PFSK-1 (cell line): Measurements from ENCODE around the gene TTC28.

ENCODE experiments used
- FOXP2 ChIP-seq: optimal IDR thresholded peaks from 2 replicates; pipeline ENCODE3; 2011; ENCODE audit warnings: borderline replicate concordance, control low read depth, inconsistent platforms; ENCODE audit not compliant: insufficient read depth; ENCODE audit errors: extremely low read length, extremely low read depth
- POLR2AphosphoS5 ChIP-seq: IDR thresholded peaks from 2 replicates; pipeline ENCODE4 v1.6.1; 2012; ENCODE audit warnings: low read depth, mild to moderate bottlenecking, control low read depth, low read length, moderate library complexity
- REST ChIP-seq, 2 experiments: IDR thresholded peaks; 2 replicates each; pipeline versions ENCODE4 v1.6.1 to v1.8.0; 2011 to 2012; ENCODE audit warnings: low read depth in 2 of 2, low read length in 2 of 2, control low read depth in 1 of 2, inconsistent platforms in 1 of 2, mild to moderate bottlenecking in 1 of 2, moderate library complexity in 1 of 2; ENCODE audit not compliant: insufficient read depth in 1 of 2
- SIN3A ChIP-seq: IDR thresholded peaks from 2 replicates; pipeline ENCODE4 v1.6.1; 2012; ENCODE audit warnings: mild to moderate bottlenecking, low read length, moderate library complexity, borderline replicate concordance; ENCODE audit not compliant: insufficient read depth
- TAF1 ChIP-seq: IDR thresholded peaks from 2 replicates; pipeline ENCODE4 v1.6.1; 2012; ENCODE audit warnings: low read length, control low read depth, borderline replicate concordance; ENCODE audit not compliant: insufficient read depth

Gene TTC28

GRCh38 chr22:28243539-28243938 is 436.1 kb downstream of the TTC28 start:
- TF ChIP-seq REST (IDR thresholded peaks at IDR 0.05; ENCODE audit: insufficient read depth in 1 of 2, low read depth in 2 of 2, low read length in 2 of 2) (no peak), TAF1 (no peak), SIN3A (no peak), POLR2AphosphoS5 (no peak), FOXP2 (no peak)

GRCh38 chr22:28241656-28242290 is 437.9 kb downstream of the TTC28 start:
- no peak for TF ChIP-seq SIN3A
- no peak for TF ChIP-seq POLR2AphosphoS5
- TF ChIP-seq FOXP2 = no peak
- no peak for TF ChIP-seq TAF1
- no peak for TF ChIP-seq REST (IDR thresholded peaks at IDR 0.05; ENCODE audit: insufficient read depth in 1 of 2, low read depth in 2 of 2, low read length in 2 of 2)

DNA sequence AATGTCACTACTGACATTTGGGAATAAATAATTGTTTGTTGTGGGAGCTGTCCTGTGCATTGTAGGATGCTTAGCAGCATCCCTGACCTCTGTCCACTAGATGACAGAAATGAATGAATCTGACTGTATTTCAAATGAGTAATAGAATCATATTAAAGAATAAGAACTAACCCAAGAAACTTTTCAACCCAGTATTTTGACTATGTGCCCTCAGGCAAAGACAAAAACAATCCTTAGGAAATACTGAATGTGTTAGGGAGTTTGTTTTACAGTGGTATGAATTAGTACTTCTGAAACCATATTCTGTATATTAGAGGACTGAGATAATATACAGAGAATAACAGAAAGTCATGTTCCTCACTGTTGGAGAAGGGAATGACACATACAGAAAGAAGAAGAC is 439.7 kb downstream of the TTC28 start:
- TF ChIP-seq SIN3A = no peak
- no peak for TF ChIP-seq REST (IDR thresholded peaks at IDR 0.05; ENCODE audit: insufficient read depth in 1 of 2, low read depth in 2 of 2, low read length in 2 of 2)
- no peak for TF ChIP-seq TAF1
- TF ChIP-seq FOXP2 = no peak
- TF ChIP-seq POLR2AphosphoS5 = no peak

DNA sequence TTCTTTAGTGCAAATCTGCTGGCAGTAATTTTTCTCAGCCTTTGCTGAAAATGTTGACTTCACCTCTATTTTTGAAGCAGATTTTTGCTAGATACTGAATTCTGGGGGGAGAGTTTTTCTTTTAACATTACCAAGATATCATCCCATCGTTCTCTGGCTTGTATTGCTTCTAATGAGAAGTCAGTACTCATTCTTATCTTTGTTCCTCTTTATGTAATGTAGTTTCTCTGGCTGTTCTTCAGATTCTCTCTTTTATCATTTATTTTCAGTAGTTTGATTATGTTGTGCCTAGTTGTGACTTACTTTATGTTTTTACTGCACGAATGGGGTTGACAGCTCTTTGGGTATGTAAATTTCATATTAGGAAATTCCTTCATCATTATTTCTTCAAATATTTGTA is 441.9 kb downstream of the TTC28 start:
- TF ChIP-seq TAF1 = no peak
- no peak for TF ChIP-seq REST (IDR thresholded peaks at IDR 0.05; ENCODE audit: insufficient read depth in 1 of 2, low read depth in 2 of 2, low read length in 2 of 2)
- TF ChIP-seq FOXP2 = no peak
- TF ChIP-seq SIN3A = no peak
- no peak for TF ChIP-seq POLR2AphosphoS5

- no peak for TF ChIP-seq FOXP2
- no peak for TF ChIP-seq POLR2AphosphoS5
- TF ChIP-seq TAF1 = no peak
- no peak for TF ChIP-seq REST (IDR thresholded peaks at IDR 0.05; ENCODE audit: insufficient read depth in 1 of 2, low read depth in 2 of 2, low read length in 2 of 2)
- TF ChIP-seq SIN3A = no peak
These were observed 442.5 kb downstream of the TTC28 start for GRCh38 chr22:28237112-28237511.
